Measurements from ENCODE around the gene ZNF816. TPM values are rescaled to one million over a fixed set of nuclear protein-coding genes. Genes with fewer than 3 reads are reported as not detected.
"Not testable (repeated sequence)": the region's sequence is repeated elsewhere in the genome, so short reads cannot be mapped to it uniquely, and the experiment has no call there.

The ZNF816 gene
- polyA plus RNA-seq, result 1 to 10 TPM; 2.0 to 3.3 (median 3.3) TPM

DNA sequence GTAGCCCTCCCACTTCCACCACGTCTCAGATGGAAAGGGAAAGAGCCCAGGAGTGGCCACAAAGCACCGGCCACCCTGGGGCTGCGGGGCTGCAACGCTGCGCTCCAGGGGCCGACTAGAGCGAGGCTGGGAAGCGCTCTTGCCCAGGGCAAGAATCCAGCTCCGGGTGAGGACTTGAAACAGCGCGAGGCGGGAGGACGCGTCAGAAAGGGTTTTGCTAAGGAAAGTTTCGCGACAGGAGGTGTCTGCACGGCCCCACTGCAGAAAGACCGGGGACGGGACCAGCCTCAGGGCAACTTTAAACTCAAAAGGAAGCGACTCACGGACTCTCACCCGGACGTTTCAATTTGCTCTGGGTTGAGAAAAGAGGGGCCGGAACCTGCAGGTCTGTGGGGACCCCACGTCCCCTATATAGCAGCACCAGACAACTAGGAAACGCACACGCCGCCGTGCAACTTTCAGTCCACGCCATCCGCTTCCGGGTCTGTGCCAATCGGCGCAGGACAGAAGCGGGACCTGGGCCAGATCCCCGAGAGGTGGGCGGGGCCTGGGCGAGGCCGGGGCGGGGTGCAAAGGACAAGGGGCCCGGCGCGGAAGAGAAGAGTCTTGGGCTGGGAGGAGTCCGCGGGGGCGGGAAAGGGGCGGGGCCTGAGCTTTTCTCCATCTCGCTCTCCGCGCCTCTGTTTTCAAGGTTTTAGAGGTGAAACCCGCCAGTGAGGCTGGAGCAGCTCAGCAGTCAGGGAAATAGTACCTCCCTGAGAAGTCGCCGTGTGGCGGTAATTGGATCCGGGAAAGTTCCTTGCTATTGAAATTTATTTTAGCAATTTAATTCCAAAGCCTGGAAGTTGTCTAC lies at the start of gene ZNF816:
ZNF816 (minus strand) TSS at position 488 of the 853 bp plus-strand sequence. CDS start 6,792 bp downstream, outside the sequence.
- no peak within 1 kb of the TSS for H3K27ac ChIP-seq (ENCODE audit: low read depth, low read length)
- WGBS, 3 donors, result 0% methylated on average over 55 of the region's 55 CpGs

DNA sequence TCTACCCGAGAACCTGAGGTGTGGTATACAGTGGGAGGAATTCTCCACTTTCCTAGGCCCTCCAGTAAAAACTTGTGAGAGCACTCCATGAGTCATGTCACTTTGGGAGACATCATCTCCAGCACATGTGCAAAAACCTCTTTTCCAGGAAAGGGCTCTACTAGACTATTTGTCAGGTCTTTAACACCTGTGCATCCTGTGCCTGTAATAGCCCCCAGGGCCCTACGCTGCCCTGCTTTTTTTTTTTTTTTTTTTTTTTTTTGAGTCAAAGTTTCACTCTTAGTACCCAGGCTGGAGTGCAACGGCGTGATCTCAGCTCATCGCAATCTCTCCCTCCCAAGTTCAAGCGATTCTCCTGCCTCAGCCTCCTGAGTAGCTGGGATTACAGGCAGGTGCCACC lies 49.3 kb upstream of the ZNF816 start:
- H3K27ac ChIP-seq (ENCODE audit: low read depth, low read length), result no peak overlapping the region
- 89 to 92% (median 92%) methylated on average over 6 of the region's 6 CpGs for WGBS, 3 donors

DNA sequence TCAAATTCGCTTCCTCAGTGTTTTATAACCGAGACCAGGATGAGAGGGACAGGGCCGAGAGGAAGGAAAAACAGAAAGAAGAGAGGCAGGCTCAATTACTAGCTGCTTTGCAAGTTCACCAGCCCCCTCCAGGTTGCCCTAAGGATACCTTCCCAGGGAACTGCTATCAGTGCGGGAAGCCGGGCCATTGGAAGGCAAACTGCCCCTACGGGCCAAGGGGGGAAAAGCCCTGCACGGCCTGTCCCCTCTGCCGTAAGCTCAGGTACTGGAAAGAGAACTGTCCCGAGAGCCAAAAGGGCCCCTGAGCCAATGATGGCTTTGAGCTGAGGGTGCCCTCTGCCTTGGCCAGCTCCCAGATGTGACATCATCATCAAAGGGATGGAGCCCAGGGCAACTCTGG lies 47.8 kb upstream of the ZNF816 start:
- no peak overlapping the region for H3K27ac ChIP-seq (ENCODE audit: low read depth, low read length)
- WGBS, 3 donors, result 43 to 56% (median 56%) methylated on average over 9 of the region's 9 CpGs

DNA sequence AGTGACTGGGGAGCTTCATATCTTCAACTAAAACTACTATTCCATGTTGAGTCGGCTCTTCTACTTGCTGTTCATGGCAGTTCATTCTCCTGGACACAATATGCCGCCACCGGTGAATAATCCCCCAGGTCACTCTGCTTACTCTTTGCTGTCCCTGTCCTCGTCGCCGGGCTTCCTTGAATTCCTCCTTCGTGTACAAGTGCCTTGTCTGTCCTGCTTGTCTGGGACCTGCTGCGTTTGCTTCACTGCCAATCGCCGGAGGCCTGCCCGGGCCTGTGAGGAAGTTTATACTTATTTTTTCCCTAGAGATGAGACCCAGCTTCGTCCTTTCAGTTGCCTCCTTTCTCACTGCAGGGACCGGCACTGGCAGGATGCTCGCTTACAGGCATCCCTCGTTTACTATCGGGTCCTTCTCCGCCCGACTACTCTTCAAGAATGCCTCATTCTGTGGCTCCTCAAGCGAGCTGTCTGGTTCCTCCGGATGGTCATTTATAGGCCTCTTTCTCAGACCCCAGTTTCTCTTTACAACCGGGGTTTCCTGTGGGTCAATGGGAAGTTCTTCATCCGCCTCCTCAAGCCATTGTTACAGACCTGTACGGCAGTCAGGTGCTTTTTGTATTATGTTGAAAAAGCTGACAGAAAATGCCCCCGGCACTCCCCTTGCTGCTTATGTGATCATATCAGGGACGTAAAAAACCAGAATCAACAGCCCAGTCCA lies 45.5 kb upstream of the ZNF816 start:
- 67 to 81% (median 74%) methylated on average over 25 of the region's 25 CpGs for WGBS, 3 donors
- no peak overlapping the region for H3K27ac ChIP-seq (ENCODE audit: low read depth, low read length)

DNA sequence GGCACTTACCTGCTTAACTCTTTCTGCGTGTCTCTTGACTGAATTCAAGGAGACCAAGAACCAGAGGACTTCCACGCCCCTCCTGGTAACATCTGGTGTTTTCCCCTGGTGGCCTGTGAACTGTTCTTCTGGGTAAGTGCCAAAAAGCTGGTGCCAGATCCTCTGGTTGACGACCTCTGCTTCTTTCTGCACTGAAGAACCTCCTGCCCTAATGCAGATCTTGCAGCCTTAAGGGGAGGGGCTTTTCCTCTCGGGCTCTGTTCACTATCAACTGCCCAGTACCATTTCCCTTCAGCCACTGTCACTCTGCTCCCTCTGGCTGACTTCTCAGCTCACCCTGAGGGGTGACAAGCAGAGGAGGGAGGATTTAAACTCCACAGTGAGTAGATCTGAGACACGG lies 44.9 kb upstream of the ZNF816 start:
- no peak overlapping the region for H3K27ac ChIP-seq (ENCODE audit: low read depth, low read length)
- WGBS, 3 donors, result 37 to 59% (median 49%) methylated on average over 5 of the region's 5 CpGs

DNA sequence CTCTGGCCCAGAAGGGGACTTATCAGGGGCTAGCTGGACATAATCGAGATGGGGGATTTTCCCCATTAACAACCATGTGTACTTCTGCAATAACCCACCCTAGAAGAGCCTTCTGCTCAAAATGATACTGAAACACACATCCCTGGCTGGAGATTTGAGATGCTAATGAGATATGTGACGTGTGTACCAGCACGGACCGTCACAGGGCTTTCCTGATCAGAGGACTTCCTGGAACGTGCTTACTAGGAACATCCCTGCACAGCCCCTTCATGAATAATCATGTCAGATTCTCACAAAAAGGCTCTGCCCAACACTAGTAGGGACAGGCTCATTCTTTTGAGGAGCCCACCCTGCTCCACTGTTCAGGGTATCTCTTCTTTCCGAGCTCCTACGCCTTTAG lies 44.5 kb upstream of the ZNF816 start:
- no peak overlapping the region for H3K27ac ChIP-seq (ENCODE audit: low read depth, low read length)
- 55 to 78% (median 61%) methylated on average over 7 of the region's 7 CpGs for WGBS, 3 donors

DNA sequence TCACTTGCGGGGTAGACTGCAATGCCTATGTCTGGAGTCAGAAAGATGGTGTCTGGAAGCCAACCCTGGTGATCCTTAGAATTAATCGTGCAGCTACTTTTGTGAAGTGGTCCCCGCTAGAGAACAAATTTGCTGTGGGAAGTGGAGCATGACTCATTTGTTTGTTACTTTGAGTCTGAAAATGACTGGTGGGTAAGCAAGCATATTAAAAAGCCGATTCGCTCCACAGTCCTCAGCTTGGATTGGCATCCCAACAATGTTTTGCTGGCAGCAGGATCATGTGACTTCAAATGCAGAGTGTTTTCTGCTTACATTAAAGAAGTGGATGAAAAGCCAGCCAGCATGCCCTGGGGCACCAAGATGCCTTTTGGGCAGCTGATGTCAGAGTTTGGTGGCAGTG lies 41.6 kb upstream of the ZNF816 start:
- 86 to 92% (median 91%) methylated on average over 5 of the region's 5 CpGs for WGBS, 3 donors
- H3K27ac ChIP-seq (ENCODE audit: low read depth, low read length), result no peak overlapping the region

DNA sequence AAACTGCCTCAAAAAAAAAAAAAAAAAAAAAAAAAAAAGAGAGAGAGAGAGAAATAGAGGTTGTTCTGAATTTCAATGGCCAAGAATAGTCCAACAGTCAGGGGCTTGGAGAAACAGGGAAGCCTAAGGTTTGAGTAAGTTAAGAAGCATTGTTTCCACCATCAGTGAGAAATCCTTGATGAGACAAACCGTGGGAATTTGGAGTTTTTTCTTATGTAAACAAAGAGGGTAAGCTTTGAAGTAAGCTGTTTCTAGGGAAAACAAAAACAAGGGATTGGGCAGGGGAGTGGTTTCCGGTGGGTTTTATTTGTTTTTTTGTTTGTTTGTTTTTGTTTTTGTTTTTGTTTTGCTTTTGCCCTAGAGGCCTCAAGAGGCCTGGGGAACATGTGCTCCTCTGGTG lies 39.8 kb upstream of the ZNF816 start:
- H3K27ac ChIP-seq (ENCODE audit: low read depth, low read length), result no peak overlapping the region
- 23 to 50% (median 31%) methylated on average over 2 of the region's 2 CpGs for WGBS, 3 donors

DNA sequence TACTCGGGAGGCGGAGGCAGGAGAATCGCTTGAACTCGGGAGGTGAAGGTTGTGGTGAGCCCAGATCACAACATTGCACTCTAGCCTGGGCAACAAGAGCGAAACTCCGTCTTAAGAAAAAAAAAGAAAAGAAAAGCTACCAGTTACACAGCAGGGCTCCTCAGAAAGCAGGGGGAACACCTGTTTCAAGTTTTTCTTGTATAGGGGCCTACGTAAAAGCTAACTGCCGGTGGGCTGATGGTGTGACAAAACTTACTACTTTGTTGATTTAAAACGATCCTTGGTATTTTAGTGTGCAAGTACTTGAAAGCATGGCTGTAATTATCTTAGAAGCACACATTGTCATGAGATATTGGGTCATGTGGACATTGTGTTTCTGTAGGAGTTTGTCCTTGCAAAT lies 35.3 kb upstream of the ZNF816 start:
- no peak overlapping the region for H3K27ac ChIP-seq (ENCODE audit: low read depth, low read length)
- WGBS, 3 donors, result 70 to 81% (median 77%) methylated on average over 9 of the region's 9 CpGs

DNA sequence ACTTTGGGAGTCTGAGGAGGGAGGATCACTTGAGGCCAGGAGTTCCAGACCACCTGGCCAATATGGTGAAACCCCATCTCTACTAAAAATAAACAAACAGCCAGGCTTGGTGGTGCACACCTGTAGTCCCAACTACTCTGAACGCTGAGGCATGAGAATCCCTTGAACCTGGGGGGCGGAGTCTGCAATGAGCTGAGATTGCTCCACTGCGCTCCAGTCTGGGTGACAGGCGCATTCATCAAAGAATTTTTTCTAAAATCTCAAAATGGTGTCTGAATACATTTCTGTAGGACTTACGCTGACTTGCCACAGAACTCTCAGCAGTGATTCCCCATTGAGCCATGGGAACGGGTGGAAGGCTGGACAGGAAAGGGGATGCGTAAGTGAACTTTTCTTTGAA lies 33.0 kb upstream of the ZNF816 start:
- WGBS, 3 donors, result 86 to 91% (median 89%) methylated on average over 7 of the region's 7 CpGs
- no peak overlapping the region for H3K27ac ChIP-seq (ENCODE audit: low read depth, low read length)

DNA sequence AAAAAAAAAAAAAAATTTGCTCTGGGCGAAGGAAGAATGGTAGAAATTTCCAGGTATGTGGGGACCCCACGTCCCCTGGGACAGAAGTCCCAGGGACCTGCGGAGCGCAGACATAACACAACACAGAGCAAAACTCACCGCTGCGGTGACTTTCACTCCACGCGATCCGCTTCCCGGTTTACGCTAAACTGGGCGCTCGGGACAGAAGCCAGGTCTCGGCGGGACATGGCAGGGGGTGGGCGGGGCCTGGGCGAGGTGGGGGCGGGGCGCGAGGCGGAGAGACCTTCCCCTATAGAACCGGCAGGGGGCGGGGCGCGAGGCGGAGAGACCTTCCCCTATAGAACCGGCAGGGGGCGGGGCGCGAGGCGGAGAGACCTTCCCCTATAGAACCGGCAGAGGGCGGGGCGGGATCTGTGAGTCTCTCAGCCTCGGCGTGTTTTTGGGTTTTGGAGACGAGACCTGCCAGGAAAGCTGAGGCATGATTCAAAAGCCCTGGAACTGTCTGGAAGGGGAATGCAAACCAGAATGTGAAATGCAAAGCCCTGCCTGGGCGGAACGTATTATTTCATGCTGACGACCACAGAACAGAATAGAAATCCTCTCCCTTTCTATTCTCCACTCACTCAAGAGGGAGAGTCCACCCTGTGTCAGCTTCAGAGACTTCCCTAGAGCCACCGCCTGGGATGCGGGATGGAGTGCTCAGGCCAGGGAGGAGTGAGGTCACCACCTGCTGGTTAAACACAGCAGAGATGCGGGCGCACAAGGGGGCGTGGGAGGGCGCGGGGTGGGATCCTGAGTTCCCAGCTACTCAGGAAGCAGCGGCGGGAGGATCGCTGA lies 30.9 kb upstream of the ZNF816 start:
- WGBS, 3 donors, result 0 to 2% (median 1%) methylated on average over 45 to 50 of the region's 50 CpGs

DNA sequence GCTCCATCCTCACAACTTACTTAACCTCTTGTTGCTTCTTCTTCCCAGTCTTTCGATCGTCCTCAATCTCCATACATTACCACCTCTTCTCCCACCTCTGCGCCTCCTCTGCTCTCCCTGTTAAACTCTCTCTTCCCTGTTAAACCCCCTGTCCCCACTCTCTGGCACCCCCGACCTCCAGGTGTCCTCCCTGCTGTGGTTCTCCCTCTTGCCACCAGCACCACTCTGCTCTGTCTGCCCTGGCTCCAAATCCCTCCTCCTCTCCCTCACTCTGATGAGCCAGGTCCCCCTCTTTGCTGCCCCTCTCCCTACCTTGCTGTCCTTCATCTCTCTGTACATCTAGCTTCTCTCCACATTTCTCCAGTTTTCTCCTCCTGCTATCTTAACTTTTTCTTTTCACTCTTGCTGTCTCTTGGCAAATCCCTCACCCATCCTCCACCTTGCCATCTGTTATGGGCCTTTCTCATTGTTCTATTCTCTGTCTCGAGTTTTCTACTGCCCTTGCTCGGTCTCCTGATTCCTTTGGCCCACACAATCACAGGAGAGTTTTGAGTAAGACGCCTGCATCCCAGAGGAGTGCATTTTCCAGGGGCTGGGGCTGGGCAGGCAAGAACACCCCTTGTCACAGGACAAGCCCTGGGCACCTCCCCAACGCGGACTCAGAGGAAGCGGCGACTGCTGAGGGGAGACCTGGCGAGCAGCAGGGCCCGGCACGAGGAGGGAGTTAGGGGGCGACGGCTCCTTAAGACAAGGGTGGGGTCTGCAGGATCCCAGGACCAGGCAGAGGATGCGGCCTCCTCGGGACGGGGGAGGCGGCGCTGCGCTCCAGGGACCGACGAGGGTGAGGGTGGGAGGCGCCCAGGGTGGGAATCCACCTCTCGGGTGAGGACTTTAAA lies 29.7 kb upstream of the ZNF816 start:
- H3K27ac ChIP-seq (ENCODE audit: low read depth, low read length), result no peak overlapping the region
- 20 to 24% (median 20%) methylated on average over 26 of the region's 26 CpGs for WGBS, 3 donors

More for the DNA sequence above, 30.9 kb upstream of the ZNF816 start:
- no peak overlapping the region for H3K27ac ChIP-seq (ENCODE audit: low read depth, low read length)

DNA sequence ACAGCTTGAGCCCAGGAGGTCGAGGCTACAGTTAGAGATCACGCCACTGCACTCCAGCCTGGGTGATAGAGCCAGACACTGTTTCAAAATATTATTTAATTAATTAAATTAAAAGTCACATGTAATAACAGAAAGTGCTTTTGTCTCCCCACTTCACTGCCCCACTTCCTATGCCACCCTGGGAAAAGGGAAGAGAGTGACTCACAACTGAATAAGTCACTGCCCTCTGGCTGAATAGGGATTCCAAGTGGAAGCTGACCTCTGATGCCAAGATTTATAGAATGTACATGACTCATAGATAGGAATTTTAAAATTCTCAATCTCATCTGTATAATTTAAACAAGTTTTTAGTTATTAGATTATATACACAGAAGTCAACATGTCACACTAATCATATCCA lies 28.8 kb upstream of the ZNF816 start:
- no peak overlapping the region for H3K27ac ChIP-seq (ENCODE audit: low read depth, low read length)

DNA sequence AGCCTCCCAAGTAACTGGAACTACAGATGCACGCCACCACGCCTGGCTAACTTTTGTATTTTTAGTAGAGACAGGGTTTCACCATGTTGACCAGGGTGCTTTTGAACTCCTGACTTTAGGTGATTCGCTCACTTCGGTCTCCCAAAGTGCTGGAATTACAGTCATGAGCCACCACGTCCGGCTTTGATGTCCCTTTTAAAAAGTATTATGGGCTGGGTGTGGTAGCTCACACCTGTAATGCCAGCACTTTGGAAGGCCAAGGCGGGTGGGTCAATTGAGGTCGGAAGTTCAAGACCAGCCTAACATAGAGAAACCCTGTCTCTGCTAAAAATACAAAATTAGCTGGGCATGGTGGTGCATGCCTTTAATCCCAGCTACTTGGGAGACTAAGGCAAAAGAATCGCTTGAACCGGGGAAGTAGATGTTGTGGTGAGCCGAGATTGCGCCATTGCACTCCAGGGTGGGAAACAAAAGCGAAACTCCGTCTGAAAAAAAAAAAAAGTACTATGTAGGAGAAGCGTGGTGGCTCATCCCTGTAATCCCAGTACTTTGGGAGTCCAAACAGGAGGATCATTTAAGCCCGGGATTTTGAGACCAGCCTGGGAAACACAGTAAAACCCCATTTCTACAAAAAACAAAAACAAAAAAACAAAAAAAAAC lies 28.2 kb upstream of the ZNF816 start:
- H3K27ac ChIP-seq (ENCODE audit: low read depth, low read length), result no peak overlapping the region
- WGBS, 3 donors, result 84 to 92% (median 85%) methylated on average over 16 of the region's 16 CpGs

More for the DNA sequence above, 28.8 kb upstream of the ZNF816 start:
- 75 to 93% (median 87%) methylated on average over 2 of the region's 2 CpGs for WGBS, 3 donors

DNA sequence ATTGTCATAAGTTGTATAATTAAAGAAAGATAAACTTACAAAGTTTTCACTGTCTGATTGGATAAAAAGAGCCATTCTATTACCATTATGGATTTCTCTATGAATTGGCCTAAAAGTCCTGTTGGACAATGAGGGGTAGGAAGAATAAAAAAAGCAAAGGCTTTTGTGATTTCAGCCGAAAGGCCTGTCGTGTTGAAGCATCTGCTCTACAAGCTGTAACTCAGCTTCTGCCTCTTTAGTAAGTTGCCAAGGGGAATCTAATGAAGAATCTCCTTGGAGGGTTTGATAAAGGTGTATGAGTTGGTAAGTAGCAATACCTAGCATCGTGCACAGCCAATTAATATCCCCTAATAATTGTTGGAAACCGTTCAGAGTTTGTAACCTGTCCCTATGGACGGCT lies 25.8 kb upstream of the ZNF816 start:
- no peak overlapping the region for H3K27ac ChIP-seq (ENCODE audit: low read depth, low read length)
- 86 to 92% (median 89%) methylated on average over 5 of the region's 5 CpGs for WGBS, 3 donors

DNA sequence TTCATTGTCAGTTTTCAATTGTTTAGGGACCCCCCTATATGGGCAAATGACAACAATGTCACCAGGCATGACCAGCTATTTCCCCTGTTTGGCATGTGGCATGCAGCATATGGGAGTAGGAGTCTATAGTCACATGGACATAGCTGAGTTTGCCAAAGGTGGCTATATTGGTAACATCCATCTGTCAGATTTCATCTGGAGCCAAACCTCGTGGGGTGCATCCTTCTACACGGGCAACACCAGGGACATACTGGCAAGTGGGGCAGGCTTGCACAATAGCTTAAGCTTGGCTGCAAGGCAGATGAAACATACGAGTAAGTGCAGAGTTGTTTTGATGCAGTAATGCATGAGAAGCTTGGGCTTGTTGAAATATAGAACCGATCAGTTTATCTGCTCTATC lies 24.5 kb upstream of the ZNF816 start:
- no peak overlapping the region for H3K27ac ChIP-seq (ENCODE audit: low read depth, low read length)
- WGBS, 3 donors, result 84 to 91% (median 87%) methylated on average over 4 of the region's 4 CpGs

DNA sequence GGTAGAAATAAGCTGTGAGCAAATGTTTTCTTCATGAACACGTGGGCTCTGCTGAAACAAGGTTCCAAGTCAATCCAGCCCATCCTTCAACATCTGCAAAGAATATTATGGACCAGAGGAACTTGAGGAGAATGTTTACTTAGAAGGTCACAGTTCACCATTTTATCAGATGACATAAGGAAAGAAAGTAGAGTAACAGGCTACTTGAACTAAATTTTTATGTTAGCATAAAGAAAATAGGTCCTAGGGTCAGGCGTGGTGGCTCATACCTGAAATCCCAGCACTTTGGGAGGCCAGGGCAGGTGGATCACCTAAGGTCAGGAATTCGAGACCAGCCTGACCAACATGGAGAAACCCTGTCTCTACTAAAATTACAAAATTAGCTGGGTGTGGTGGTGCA lies 20.5 kb upstream of the ZNF816 start:
- 83 to 90% (median 85%) methylated on average over 3 of the region's 3 CpGs for WGBS, 3 donors
- not testable (repeated sequence) for H3K27ac ChIP-seq (ENCODE audit: low read depth, low read length)

Measured in adipose tissue (tissue), 3 donors.